Measurements from ENCODE around the gene COL23A1.

COL23A1 gene

DNA sequence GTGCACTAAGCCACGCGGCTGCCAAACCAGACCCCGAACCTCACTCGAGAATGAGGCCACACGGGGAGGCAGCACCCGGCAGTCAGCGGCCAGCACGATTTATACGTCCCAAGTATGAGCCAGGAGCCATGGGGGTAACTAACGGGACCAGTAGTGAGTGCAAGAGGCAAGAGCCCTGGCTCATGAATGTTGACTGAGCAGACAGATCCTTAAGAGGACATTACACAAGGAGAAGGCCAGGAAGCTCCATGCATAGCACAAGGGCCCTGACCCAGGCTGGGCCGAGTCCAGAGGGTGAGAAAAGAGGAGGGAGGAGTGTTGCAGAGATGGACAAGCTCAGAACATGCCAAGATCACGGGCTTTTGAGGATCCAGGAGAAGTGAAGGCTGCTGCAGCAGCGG is 299.0 kb downstream of the COL23A1 start:
- FAIRE-seq: no peak

DNA sequence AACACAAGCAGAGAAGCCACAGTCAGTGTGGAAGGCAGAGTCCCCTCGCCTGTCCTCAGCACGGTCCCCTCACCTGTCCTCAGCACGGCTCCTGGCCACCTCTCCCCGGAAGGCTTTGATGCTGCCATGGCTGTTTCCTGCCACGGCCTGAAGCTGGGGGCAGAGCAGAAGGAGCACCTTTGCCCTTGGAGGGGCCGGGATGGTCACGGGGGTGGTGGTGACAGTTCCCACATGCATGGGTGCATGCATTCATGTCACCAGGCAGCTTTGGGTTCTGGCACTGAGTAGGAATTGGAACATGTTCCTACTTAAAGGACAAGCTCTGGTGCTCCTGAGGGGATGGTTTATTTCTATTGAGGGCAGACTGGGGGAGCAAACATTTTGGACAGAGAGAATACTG is 299.8 kb downstream of the COL23A1 start:
- no peak for FAIRE-seq

DNA sequence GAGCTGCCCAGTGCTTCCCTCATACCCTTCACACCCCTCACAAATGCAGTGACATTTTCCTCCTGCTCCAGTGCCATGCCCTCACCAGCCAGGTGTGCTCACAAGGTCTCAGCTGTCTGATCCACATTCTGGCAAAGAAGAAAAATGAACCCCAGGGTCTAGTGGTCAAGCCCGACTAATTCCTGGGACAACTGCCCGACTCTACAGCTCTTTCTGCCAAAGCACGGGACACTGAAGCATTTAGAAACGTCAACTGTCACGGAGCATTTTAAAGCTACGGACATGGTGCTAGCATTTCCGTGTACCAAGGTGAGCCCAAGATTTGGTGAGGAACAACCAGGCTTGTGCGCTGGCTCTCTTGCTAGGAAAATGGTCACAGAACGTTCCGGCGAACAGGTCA is 300.8 kb downstream of the COL23A1 start:
- no peak for FAIRE-seq

- no peak for FAIRE-seq
Observed at GRCh38 chr5:178288401-178289368, 301.5 kb downstream of the COL23A1 start.

- no peak for FAIRE-seq
Observed at GRCh38 chr5:178287791-178288105, 302.4 kb downstream of the COL23A1 start.

DNA sequence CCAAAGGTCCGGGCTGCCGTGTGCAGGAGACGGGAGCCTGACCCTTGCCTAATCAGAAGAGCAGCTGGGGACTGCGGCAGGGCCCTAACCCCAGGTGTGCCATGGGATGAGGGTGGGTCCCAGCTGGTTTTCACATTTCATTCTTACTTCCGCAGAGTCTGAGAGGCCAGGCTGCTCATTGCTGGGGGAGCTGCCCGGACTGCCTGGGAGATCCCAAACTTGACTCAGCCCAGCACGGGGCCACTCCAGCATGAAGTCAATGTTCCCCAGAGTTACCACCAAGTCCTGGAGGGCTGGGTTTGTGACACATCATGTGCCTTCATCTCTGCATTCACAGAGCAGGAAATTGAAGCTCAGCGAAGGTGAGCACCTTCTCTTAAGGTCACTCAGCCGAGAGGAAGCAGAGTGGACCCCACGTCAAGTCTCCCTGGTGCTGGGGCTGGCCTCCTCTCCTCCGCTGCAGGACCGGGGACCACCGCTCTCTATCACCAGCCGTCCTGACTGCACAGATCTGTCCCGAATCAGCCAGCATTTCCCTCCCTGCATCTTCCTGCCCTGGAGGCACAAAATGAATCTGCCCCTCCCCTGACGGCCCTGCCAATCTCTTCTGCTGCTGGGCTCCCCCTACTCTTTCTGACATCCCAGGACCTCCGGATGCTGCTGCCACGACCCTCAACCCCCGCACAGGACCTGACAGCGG is 303.0 kb downstream of the COL23A1 start:
- no peak for FAIRE-seq

- no peak for FAIRE-seq
Observed at GRCh38 chr5:178286226-178287090, 303.7 kb downstream of the COL23A1 start.

DNA sequence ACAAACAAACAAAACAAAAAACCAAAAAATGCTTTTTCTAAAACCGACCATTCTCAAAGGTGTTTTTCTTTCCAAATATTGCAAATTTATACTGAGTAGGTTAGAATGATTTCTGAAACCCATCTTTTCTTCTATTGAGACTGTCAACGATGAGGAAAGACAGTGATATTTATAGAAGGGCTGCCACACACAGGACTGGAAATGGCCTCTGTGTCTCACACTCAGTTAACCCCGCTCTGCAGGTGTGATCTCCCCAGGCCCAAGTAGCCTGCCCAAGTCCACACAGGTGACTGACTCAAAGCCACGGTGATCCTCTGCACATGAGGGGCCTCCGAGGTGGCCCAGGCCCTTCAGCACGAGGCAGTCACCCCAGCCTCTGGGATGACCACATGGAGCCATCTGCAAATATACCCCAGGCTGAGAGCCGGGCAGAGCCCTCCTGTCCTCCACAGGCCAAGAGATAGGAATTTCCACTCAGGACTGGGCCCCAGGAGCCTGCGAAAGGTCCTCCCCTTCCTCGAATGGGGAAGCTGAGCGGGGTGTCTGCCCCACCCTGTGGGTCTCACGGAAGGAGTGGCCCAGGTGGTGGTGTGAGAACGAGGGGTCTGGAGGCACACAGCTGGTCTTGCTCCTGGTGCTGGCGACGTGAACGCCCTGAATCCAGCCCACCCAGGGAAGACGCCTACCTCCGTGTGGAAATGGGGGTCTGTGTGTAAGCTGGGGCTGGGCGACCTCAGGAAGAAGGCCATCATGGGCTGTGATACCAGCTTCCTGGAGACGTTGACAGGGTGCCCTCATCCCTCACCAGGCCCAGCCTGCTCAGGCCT is 304.6 kb downstream of the COL23A1 start:
- FAIRE-seq: no peak

DNA sequence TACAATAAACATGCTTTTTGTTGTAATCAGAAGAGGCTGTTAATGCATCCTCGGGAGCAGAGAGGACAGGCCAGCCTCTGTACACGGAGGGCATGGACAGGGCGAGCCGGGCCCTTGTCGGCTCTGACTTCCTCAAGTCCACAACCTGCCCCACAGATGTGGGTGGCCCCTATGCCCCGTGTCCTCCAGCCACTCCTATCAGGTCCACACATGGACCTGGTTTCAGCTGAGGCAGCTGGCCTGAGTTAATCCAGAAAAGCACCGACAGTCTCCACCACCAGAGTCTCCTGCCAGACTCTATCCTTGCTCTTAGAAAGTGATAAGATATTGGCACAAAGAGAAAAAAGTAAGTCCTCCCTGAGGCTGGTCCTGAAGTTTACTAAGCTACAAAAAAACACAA is 305.2 kb downstream of the COL23A1 start:
- no peak for FAIRE-seq

DNA sequence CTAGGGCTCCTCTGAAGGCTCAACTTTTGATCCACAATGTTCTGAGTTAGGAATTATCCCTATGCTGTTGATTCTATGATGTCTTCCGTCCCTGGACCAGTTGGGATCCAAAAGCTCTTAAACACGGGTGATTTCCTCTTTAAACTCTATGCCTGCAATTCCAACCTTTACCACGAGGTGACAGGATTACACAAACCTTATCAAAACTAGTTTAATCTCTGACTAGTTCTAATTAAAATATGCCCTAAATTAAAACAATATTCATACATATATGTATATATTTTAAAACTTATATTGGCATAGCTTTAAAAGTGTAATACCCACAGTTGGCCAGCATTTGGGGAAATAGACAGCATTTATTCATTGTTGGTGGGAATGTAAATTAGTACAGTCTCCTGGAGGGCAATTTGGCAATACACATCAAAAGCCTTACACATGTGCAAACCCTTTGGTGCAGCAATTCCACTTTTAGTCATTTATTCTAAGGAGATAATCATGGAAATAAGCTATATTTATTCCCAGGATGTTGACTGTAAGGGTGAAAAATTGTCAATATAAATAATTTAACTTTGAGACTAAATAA is 306.0 kb downstream of the COL23A1 start:
- FAIRE-seq: peak; percentile 70

GRCh38 chr5:178283520-178283919 is 306.7 kb downstream of the COL23A1 start:
- no peak for FAIRE-seq

DNA sequence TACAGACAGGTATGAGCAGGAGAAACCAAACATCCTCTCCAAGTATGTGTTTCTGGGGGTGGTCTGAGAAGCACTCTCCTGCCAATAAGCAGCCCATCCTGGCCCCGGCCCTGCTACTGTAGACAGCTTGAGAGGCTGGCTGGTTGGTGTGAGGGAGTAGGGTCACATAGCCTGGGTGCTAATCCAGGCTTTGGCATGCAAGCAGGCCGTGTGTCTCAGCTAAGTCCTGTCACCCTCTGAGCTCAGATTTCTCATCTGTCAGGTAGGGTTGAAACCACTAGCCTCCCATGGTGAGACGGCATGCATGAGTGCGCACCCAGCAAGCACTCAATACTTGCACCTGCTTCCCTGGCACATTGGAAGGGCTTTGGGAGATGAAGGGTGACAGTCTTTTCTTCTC is 307.8 kb downstream of the COL23A1 start:
- no peak for FAIRE-seq

DNA sequence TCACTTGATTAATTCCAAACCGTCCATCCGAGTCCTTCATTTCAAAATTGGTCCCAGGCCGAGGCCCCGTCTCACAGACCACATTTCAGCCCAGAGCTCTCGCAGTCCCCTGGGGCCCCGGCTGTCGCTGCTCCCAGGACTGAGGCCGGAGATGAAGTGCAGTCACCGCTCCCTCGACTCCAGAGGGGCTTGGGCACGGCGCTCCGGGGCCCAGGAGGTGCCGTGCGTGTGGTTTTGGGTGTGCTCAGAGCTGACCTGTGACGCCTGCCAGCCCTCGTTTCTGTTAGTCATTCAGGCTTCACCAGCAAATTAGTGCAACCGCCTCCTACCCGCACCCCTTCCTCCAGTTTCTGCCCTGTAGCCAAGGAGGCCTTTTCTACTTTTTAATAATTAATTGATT is 308.9 kb downstream of the COL23A1 start:
- no peak for FAIRE-seq

- no peak for FAIRE-seq
Observed at GRCh38 chr5:178280631-178281030, 309.6 kb downstream of the COL23A1 start.

GRCh38 chr5:178279723-178280438 is 310.3 kb downstream of the COL23A1 start:
- FAIRE-seq: no peak

DNA sequence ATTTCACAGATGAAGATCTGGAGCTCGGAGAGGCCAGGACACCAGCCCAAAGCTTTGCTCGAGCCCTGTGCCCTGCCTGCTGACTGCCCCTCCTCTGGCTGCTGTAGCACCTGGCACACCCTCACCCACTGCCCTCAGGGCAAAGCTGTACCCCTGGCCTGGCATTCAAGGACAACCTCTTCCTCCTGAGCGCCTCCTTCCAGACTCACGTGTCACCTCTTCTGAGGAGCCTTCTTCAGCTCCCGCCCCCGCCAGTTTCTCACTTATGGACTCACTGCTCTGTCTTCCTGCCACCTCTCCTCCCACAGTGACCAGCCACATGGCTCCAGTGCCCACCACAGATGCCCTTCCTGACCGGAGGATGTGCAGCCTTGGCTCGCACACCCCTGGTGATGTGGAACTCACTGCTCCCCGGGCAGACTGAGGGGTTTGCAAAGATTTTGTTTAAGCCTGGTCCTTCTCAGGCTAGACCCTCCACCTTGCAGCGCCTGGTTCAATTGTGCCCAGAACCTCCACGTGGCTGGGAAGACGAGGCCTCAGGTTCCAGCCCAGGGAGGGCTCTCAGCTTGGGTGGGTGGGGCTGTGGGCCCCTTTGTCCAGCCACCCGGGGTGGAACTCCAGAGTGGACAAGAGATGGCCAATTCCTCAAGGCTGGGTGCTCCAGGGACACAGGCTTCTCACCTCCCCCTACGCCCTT is 311.0 kb downstream of the COL23A1 start:
- FAIRE-seq: no peak

GRCh38 chr5:178278358-178279023 is 311.7 kb downstream of the COL23A1 start:
- FAIRE-seq: no peak

DNA sequence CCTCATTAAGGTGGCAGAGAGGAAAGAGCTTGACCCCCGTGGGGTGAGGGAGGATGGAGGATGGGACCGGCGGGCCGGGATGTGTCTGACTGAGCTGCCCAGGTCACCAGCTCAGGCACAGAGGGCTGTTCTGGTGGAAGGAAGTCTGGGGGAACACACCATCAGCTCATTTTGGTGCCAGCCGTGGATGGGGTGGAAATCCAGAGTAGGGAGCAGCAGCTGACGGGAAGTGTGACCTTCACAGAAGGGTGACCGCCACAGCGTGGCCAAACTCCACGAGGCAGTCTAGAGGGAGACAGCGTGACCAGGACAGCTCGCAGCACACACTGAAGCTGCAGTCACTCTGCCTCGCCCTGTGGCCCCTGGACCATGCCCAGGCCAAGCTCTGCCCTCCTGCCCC is 312.3 kb downstream of the COL23A1 start:
- FAIRE-seq: no peak

DNA sequence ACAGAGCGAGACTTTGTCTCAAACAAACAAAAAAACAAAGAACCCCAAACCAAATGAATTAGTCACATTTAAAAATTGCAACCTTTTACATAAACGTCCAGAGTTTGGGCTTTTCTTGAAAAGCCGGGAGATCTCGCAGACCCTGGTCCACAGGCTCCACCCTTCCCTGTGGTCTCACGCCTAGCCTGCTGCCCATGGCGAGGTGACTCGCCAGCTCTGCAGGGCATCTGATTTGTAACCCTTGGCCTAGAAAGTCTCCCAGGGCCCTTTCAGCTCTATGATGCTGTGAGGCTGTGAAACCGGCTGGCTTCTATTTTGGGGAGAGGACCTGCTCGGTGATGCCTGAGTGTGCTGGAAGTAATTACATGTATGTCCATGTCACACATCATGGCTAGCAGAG is 312.8 kb downstream of the COL23A1 start:
- FAIRE-seq: no peak

All from TTC549 (cell line).